Dermis microvascular lymphatic vessel endothelial cell (primary cell): ENCODE data around the gene OR2M3. TPM values are rescaled to one million over a fixed set of nuclear protein-coding genes. Genes with fewer than 3 reads are reported as not detected.
"Not testable (repeated sequence)": the region's sequence is repeated elsewhere in the genome, so short reads cannot be mapped to it uniquely, and the experiment has no call there.

Experiments
- DNase-seq, 2 donors: peaks; one replicate each; pipeline versions ENCODE4 v3.0.0 to v3.0.0-alpha.2; 2010; ENCODE audit warnings: low read depth in 2 of 2
- total RNA-seq: library from RNA; depleted of rRNA; stranded (reverse); fragments of >200 nt; gene quantifications from 2 replicates; pipeline ENCODE4 v1.2.1, GENCODE V29; 2014

OR2M3 gene
- not detected in 2 replicates for total RNA-seq

GRCh38 chr1:248196965-248197364 is at the start of gene OR2M3:
Gene OR2M3 (plus strand): TSS chr1:248197265. CDS start chr1:248203068, 5,803 bp downstream.
- DNase-seq = no peak

- no peak for DNase-seq
Observed at GRCh38 chr1:248152056-248152827, 44.8 kb upstream of the OR2M3 start.

- DNase-seq = no peak
Observed at GRCh38 chr1:248155927-248156326, 41.1 kb upstream of the OR2M3 start.

- no peak for DNase-seq
Observed at GRCh38 chr1:248158758-248159157, 38.3 kb upstream of the OR2M3 start.

GRCh38 chr1:248164031-248164430 is 33.0 kb upstream of the OR2M3 start:
- no peak for DNase-seq

GRCh38 chr1:248165186-248165585 is 31.9 kb upstream of the OR2M3 start:
- DNase-seq = no peak

- DNase-seq = no peak
Observed at GRCh38 chr1:248174521-248174920, 22.5 kb upstream of the OR2M3 start, which contains the start of gene OR2M2. Gene OR2M2 (plus strand): TSS chr1:248174821. CDS start chr1:248179986, 5,165 bp downstream.

GRCh38 chr1:248183996-248184395 is 13.1 kb upstream of the OR2M3 start:
- DNase-seq = no peak

GRCh38 chr1:248187363-248187762 is 9.7 kb upstream of the OR2M3 start:
- DNase-seq = no peak

GRCh38 chr1:248189026-248189425 is 8.0 kb upstream of the OR2M3 start:
- DNase-seq = no peak

GRCh38 chr1:248194117-248194516 is 2.9 kb upstream of the OR2M3 start:
- DNase-seq = no peak

- DNase-seq = no peak
Observed at GRCh38 chr1:248215880-248216279, 18.8 kb downstream of the OR2M3 start.

- DNase-seq = no peak
Observed at GRCh38 chr1:248225537-248225936, 28.5 kb downstream of the OR2M3 start.

GRCh38 chr1:248229360-248229908 is 32.4 kb downstream of the OR2M3 start:
- DNase-seq = no peak

- DNase-seq = no peak
Observed at GRCh38 chr1:248231117-248231516, 34.1 kb downstream of the OR2M3 start, which contains the start of gene OR2M4. Gene OR2M4 (plus strand): TSS chr1:248231417. CDS start chr1:248238929, 7,512 bp downstream.

GRCh38 chr1:248239478-248239877 is 42.4 kb downstream of the OR2M3 start:
- no peak for DNase-seq

- peak; percentile 3 to 18 for DNase-seq
Observed at GRCh38 chr1:248243204-248243603, 46.1 kb downstream of the OR2M3 start.

GRCh38 chr1:248259309-248259708 is 62.2 kb downstream of the OR2M3 start:
- not testable (repeated sequence) for DNase-seq

Other genes starting within 250 kb of the OR2M3 start
- not detected in 2 replicates for gene OR2L8, start 248.4 kb upstream of the OR2M3 start, total RNA-seq
- gene OR2AK2, start 232.0 kb upstream of the OR2M3 start, total RNA-seq = not detected in 2 replicates
- gene OR2L5, start 183.6 kb upstream of the OR2M3 start, total RNA-seq = not detected in 2 replicates
- not detected in 2 replicates for gene OR2L2, start 167.2 kb upstream of the OR2M3 start, total RNA-seq
- gene OR2L3, start 150.4 kb upstream of the OR2M3 start, total RNA-seq = not detected in 2 replicates
- not detected in 2 replicates for gene OR2L13, start 102.1 kb upstream of the OR2M3 start, total RNA-seq
- gene OR2M5, start 52.1 kb upstream of the OR2M3 start, total RNA-seq = not detected in 2 replicates
- not detected in 2 replicates for gene OR2M2, start 22.4 kb upstream of the OR2M3 start, total RNA-seq
- gene OR2M4, start 34.2 kb downstream of the OR2M3 start, total RNA-seq = not detected in 2 replicates
- not detected in 2 replicates for gene OR2T33, start 80.7 kb downstream of the OR2M3 start, total RNA-seq
- not detected in 2 replicates for gene OR2T12, start 106.2 kb downstream of the OR2M3 start, total RNA-seq
- gene OR2M7, start 127.3 kb downstream of the OR2M3 start, total RNA-seq = not detected in 2 replicates
- not detected in 2 replicates for gene OR14C36, start 151.5 kb downstream of the OR2M3 start, total RNA-seq
- not detected in 2 replicates for gene OR2T4, start 164.4 kb downstream of the OR2M3 start, total RNA-seq
- gene OR2T6, start 178.5 kb downstream of the OR2M3 start, total RNA-seq = not detected in 2 replicates
- not detected in 2 replicates for gene OR2T1, start 205.8 kb downstream of the OR2M3 start, total RNA-seq
- not detected in 2 replicates for gene OR2T2, start 248.4 kb downstream of the OR2M3 start, total RNA-seq